Keratinocyte (primary cell): ENCODE data around the gene PAK2.
"Not testable (repeated sequence)": the region's sequence is repeated elsewhere in the genome, so short reads cannot be mapped to it uniquely, and the experiment has no call there.

ENCODE experiments used
- CTCF ChIP-seq, 3 experiments: IDR thresholded peaks in 1 of 3; conservative IDR thresholded peaks in 1 of 3; optimal IDR thresholded peaks in 1 of 3; 2 replicates in 2 of 3; 3 replicates in 1 of 3; pipeline versions ENCODE3 to v1.5.1; 2011; ENCODE audit warnings: low read length in 3 of 3, mild to moderate bottlenecking in 3 of 3, moderate library complexity in 2 of 3, control low read depth in 1 of 3, inconsistent platforms in 1 of 3; ENCODE audit not compliant: insufficient read depth in 2 of 3; ENCODE audit errors: extremely low read depth in 1 of 3
- EZH2 ChIP-seq: IDR thresholded peaks from one replicate; pipeline ENCODE4 v1.6.1; 2012; ENCODE audit warnings: inconsistent platforms, mild to moderate bottlenecking, low read length, moderate library complexity

DNA sequence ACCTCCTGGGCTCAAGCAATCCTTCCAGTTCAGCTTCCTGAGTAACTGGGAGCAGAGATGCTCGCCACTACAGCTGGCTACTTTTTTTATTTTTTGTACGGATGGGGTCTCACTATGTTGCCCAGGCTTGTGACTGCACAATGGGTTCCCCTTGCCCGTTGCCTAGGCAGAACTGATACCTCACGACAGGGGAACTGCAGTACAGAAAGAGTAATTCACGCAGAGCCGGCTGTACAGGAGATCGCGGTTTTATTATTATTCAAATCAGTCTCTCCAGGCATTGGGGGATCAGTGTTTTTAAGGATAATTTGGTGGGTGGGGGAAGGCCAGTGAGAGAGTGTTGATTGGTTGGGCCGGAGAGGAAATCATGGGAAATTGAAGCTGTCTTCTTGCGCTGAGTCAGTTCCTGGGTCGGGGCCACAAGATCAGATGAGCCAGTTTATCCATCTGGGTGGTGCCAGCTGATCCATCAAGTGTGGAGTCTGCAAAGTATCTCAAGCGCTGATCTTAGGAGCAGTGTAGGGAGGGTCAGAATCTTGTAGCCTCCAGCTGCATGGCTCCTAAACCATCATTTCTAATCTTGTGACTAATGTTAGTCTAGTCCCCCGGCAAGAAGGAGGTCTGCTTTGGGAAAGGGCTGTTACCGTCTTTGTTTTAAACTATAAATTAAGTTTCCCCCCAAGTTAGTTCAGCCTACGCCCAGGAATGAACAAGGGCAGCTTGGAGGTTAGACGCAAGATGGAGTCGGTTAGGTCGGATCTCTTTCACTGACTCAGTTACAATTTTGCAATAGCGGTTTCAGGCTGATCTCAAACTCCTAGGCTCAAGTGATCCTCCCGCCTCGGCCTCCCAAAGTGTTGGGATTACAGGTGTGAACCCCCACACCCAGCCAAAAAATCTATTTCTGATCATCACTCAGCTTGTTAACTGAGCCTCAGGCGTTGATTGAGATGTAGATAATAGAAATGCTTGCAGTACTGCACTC is 104.9 kb downstream of the PAK2 start:
- TF ChIP-seq CTCF (optimal IDR thresholded peaks at IDR 0.05 in 1 of 3, IDR thresholded peaks at IDR 0.05 in 1 of 3, conservative IDR thresholded peaks at IDR 0.05 in 1 of 3; ENCODE audit: extremely low read depth in 1 of 3, insufficient read depth in 2 of 3, low read length in 3 of 3); EZH2: not testable (repeated sequence)
